NCI-H748 treated with DMSO at 0.1 percent for 48 hours (cell line): ENCODE results near the gene MYADML2.
"Not testable (repeated sequence)": the region's sequence is repeated elsewhere in the genome, so short reads cannot be mapped to it uniquely, and the experiment has no call there.

ENCODE experiments used
- DNase-seq: peaks from one replicate; lab custom pipeline; 2025; lab: John Stamatoyannopoulos, UW

MYADML2 gene

DNA sequence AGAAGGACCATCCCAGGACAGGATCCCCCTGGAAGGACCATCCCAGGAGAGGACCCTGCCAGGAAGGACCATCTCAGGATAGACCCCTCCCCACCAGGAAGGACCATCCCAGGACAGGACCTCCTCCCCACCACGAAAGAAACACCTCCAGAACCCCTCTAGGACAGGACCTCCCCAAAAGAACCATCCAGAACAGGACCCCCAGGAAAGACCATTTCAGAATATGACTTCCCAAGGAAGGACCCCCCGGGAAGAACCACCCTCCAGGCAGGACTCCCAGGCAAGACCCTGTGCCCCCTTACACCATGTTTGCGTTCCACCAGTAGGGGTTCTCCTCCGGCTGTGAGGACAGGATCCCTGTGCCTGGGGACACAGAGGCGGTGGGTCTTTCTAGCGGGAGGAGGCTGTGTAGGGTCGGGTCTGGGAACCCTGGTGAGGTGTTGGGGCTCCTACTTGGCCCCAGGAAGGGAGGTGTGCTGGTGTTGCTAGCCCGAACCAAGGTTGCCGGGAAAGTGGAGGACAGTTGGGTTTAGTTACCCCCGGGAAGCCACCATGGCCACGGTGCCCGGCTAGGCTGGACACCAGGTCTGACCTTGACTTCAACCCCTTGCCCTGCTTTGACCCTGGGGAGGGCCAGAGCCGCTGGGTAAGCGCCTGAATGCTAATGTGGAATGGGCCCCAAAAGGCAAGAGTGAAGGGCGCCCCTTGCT is 11.8 kb upstream of the MYADML2 start:
- no peak for DNase-seq

DNA sequence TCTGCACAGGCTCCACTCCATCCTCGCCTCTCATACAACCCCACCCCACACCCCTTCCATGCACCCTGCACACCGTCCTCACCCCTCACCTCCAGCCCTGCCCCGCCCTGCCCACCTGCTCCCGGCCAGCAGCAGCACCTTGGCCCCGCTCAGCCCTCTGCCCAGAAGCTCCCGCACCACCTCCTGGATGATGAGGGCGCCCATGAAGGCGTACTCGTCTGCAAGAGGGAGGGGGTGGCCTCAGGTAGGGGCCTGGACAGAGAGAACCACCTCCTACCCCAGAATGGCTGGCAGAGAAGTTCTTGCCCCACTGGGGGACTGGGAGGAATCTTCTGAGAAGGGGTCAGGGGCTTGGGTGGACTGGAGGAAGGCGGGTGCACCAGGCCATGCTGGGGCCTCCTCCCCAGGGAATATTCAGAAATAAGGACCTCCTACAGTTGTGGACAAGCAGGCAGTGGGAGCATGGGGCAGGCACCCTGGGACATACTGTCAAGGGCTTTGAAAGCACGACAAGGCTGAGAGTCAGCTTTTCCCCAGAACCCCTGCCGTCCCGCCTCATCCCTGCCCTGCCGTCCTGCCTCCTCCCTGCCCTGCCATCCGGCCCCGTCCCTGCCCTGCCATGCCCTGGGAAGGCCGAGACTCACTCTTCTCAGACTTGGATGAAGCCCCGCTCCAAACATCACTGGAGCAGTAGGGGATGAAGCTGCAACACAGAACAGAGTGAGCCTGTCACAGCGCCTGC is 10.8 kb upstream of the MYADML2 start:
- no peak for DNase-seq

DNA sequence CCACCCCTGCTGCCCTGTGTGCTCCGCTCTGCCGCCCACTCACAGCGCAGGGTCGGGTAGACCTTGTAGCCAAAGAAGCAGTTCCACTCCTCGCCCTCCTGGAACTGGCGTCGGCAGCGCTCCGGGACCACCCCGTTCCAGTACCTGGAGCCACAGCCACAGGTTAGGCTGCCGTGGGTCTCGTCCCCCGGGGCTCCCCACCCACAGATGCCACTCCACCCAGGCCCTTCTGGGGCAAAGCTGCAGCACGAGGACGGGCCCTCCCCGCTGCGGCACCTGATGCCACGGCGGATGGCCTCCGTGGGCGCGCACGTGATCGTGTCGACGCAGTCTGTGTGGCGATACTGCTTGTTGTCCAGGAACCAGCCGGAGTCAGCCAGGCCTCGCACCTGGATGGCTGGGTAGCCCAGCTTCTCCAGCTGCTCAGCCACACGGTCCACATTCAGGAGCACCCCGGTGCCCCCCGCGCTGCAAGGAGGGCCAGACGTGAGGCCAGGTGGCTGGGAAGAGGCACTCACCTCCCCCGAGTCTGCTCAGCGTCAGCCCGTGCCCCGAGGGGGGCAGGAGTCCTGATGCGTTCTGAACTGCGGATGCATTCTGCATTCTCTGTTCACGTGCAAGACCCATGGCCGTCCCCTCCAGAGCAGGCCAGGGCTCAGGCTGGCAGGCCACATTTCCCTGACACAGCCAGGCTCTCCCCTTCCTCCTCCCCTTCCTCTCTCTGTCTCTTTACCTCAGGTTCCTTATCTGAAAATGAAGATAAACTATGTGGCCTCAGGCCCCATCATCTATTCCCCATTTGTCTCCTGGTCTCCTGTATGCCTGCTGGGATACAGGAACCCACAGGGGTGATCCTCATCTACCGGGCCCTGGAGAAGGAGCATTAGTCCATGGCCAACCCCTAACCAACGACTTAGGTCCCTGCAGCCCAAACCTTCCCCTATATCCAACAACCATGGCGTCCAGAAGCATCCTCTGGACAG is 9.9 kb upstream of the MYADML2 start:
- DNase-seq: no peak

DNA sequence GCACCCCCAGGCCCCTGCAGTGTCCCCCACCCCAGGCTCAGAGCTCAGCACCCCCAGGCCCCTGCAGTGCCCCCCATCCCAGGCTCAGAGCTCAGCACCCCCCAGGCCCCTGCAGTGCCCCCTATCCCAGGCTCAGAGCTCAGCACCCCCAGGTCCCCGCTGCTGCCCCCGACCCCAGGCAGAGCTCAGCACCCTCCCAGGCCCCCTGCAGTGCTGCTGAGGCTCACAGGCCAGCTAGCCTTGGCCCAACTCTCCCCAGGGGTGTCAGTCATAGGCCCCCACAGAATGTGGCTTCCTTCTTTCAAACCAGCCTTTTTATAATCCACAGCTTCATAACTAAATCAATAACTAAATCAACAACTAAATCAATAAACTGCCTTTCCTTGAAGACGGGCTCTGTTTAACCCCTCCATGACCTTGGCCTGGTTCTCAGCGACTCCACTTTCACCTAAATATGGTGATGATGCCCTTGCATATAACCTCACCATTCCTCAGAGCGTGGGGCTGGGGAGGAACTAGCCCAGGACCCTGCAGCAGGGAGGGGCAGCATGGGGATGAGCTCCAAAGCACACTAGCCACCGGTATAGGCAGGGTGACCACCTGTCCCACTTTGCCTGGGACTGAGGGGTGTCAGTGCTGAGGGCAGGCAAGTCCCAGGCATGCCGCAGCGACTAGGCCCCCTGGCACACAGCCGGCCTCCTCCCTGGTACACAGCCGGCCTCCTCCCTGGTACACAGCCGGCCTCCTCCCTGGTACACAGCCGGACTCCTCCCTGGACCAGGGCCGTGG is 8.9 kb upstream of the MYADML2 start:
- no peak for DNase-seq

DNA sequence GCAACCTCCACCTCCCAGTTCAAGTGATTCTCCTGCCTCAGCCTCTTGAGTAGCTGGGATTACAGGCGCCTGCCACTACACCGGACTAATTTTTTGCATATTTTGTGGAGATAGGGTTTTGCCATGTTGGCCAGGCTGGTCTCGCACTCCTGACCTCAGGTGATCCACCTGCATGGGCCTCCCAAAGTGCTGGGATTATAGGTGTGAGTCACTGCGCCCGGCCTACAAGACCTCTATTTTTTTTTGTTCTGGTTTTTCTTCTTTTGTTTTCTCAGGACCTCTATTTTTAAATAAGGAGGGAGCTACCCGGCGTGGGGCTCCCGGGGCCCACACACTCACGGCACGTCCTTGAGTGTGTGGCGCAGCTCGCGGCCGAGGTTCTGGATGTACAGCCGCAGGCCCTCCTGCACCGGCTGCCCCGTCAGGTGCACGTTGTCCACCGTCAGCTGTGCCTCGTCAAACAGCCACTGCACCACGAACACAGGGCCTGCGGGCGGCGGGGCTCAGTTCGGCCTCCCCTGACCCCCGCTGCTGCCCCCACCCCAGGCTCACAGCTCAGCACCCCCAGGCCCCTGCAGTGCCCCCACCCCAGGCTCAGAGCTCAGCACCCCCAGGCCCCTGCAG is 8.1 kb upstream of the MYADML2 start:
- DNase-seq: no peak

DNA sequence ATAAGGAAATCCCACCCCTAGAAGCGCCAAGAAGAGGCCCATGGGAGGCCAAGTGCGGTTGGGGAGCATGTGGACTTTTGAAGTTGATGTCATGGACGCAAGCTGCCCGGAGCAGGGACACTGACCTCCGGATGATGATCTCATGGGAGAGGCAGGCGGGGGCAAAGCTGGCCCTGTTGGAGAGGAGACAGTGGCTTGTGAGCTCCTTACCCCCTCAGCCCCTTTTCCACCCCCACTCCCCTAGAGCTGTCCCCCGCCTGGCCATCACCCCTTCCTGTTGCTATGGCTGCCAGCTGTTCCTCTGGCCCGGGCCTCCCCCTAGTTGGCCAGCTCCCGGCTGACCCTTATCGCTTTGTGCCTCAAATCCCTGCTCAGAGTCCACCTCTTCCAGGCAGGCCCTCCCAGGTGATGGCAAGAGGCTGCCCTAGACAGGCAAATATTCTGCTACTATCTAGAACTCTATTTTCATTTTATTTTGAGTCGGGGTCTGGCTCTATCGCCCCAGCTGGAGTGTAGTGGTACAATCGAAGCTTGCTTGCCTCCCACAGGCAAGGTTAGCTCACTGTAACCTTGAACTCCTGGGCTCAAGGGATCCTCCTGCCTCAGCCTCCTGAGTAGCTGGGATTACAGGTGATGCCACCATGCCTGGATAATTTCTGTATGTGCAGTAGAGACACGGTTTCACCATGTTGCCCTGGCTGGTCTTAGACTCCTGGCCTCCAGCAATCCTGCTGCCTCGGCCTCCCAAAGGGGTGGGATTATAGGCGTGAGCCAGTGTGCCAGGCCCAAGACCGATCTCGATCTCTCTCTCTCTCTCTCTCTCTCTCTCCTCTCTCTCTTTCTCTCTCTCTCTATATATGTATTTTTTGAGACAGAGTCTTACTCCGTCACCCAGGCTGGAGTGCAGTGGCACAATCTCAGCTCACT is 7.4 kb upstream of the MYADML2 start:
- DNase-seq: no peak

DNA sequence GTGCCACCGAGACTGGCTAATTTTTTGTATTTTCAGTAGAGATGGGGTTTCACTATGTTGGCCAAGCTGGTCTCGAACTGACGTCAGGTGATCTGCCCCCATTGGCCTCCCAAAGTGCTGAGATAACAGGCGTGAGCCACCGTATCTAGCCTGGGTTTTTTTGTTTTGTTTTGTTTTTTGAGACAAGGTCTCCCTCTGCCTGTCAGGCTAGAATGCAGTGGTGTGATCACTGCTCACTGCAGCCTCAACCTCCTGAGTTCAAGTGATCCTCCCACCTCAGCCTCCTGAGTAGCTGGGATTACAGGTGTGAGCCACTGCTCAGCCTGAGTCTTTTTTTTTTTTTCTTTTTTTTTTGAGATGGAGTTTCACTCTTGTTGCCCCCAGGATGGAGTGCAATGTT is 6.4 kb upstream of the MYADML2 start:
- not testable (repeated sequence) for DNase-seq

DNA sequence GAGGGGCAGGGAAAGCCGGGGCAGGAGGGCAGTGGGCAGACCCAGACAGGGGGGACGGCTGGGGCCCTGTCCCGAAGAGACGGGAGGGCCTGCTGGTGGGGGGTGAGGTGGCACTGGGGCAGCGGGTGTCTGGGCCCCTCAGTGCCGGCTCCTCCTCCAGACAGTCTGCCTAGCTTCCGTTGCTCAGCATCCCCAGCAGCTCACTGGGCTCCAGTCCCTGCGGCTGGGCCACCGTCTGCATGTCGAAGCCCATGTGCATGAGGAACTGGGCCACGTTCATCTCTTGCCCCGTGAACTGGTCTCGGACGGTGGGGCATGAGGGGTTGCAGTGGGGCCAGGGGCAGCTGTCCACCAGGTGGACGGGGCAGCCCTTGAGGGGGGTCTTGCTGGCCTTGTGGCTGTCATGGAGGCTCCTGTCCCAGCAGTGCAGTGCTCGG is 5.8 kb upstream of the MYADML2 start:
- no peak for DNase-seq

DNA sequence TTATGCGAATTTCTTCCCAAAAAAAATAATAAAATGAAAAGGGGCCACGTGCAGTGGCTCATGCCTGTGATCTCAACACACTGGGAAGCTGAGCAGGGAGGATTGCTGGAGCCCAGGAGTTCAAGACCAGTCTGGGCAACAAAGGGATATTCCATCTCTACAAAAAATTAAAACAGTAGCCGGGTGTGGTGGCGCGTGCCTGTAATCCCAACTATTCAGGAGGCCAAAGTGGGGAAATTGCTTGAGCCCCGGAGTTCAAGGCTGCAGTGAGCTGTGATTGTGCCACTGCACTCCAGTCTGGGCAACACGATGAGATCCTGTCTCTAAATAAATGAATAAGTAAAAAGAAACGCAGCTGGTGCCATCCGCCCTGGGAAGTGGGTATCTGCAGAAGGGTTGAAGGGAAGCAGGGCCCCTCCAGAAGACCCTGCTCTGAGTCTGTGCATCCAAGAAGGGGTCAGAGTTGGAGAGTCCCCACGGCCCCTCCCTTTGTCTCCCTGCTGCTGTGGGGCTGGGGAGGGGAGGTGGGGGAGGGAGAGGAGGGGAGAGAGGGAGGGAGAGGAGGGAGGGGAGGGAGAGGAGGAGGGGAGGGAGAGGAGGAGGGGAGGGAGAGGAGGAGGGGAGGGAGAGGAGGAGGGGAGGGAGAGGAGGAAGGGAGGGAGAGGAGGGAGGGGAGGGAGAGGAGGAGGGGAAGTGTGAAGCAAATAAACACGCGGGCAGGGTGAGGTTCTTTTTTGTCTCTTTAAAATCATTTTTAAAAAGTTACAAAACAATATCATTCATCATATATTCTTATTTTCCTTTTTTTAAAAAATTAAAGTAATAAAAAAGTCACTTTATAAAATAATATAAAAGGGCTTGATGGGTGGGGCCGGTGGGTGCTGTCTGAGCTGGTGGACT is 5.0 kb upstream of the MYADML2 start:
- DNase-seq: no peak

DNA sequence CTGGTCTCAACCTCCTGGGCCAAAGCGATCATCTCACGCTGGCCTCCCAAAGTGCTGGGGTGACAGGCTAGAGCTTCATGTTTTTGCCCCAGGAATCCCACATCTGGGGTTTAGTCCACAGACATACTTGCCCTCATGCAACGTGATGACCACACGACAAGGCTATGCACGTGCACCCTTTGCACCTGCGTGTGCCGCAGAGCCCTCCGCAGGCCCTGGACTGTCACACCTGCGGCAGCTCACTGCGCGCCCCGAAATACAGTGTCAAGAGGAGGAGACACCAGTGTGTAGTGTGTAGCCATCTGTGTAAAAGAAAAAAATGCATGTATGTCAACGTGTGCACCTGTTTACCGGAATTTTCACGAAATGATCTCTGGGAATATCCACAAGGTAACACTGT is 3.5 kb upstream of the MYADML2 start:
- no peak for DNase-seq

DNA sequence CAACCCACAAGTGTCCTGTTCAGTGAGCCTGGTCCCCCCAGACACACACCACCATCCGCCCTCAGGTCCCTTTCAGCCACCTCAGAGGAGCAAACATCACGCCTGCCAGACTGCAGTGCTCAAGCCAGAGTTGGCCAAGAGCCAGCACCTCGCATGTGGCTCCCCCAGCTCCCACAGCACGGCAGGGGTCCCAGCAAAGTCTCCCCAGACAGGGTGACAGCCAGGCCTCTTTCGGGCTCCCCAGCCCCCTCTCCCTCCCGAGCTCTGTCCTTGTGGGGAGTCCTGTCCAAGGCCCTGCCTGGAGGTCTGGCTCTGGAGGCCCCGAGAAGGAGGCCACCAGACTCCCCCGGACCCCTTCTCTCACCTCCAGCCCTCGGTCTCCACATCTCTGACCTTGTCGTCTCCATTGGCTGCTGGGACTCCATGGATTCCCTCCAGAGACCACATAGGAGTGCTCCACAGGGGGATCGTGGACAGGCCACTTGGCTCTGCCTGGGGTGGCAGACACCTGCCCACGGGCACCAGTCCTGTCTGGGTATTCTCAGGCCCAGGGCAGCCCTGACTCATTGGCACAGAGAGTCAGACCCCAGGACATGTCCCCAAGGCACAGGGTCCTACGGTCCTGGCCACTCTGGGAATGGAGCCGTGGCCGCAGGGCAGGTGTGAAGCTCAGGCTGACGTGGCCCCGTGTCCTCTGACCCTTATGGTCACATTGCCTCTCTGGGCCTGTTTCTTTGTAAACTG is 1.8 kb upstream of the MYADML2 start:
- no peak for DNase-seq

DNA sequence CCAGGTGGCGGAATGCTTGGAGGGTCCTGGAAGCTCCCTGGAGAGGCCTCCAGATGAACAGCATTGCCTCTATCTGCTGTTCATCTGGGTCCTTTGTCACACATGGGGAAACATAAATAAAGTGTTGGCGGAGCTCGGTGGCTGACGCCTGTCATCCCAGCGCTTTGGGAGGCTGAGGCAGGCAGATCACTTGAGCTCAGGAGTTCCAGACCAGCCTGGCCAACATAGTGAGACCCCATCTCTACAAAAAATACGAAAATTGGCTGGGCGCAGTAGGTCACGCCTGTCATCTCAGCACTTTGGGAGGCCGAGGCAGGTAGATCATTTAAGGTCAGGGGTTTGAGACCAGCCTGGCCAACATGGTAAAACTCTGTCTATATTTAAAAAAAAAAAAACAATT is 2.2 kb downstream of the MYADML2 start:
- no peak for DNase-seq

DNA sequence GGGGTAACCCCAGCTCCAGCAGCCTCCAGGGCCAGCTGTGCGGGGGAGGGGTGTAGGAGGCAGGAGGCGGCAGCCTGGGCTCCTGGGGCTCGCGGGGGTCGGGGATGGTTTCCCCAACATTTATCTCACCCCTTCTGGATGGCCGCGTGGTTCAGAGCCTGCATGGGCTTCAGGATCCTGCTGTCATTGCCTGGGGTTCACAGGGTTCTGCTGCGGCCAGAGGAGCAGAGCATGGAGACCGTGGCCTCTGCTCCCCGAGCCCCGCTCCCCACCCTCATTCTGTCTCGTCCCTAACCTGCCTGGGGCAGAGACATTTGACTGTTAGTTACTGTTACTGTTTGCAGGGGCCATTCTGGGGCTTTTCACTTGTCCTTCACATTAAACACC is 4.9 kb downstream of the MYADML2 start:
- no peak for DNase-seq

DNA sequence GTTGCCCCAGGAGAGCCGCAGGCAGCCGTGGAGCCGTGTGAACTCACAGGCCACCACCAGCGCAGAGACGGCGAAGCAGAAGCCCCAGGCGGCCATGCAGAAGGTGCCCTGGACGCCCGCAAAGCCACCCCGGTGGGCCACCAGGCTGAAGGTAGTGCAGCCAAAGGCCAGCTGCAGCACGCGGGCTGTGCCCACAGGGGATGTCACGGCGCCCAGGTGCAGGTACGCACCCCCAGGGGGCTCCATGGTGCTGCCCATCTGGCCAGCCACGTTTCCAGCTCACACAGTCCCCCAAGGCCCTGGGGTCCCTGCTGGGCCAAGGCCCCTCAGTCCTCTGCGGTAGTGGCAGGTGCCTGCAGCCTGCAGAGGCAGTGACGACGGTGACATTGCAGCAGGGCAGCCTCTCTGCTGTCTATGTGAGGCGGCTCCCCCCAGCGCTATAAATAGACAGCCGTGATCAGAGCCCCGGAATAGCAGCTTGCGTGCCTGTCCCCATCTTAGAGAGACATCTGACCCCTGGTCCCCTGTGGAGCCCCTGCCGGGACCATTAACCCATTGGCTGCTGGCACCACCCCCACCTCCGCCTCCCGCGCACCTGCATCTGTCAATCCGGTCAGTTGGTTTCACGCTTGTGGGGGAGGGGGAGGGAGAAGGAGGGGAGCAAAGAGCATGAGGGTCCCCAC is 5.4 kb downstream of the MYADML2 start:
- DNase-seq: no peak

DNA sequence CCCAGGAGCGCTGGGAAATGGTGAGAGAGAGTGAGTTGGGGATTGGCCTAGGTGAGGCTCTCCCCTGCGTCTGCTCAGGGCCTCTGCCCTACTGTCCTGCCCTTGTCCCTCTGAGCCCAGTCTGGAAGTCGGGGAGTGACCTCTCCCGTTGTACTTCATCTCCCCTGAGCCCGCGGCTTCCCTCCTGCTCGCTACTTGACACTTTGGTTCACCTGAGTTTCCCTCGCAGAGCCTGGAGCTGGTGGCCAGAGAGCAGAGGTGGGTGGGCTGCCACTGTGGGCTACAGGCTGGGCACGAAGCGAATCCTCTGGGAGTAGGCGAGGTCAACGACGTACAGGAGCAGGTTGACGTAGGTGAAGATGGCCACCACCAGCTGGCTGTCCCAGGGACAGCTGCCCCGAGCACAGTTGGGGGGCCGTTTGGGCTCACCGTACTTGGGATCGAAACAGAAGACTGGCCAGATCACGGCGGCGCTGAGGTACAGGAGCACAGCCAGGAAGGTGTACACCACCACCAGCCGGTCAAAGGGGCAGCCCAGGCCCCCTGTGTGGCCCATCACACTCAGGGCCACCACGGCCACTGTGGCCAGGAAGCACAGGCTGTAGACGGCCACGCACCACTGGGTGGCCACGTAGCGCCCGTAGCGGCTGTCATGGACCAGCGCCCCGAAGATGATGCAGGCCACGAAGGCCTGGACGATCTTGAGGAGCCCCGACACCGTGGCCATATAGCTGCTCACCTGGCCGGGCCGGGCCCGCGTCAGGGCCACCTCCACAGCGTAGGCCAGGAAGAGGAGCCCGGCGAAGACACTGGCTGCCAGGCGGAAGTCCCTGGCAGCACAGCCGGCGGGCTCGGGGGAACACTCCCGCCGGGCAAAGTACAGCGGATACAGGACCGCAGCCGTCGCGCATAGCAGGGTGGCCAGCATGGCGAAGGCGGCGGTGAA is 6.2 kb downstream of the MYADML2 start:
- DNase-seq: no peak

DNA sequence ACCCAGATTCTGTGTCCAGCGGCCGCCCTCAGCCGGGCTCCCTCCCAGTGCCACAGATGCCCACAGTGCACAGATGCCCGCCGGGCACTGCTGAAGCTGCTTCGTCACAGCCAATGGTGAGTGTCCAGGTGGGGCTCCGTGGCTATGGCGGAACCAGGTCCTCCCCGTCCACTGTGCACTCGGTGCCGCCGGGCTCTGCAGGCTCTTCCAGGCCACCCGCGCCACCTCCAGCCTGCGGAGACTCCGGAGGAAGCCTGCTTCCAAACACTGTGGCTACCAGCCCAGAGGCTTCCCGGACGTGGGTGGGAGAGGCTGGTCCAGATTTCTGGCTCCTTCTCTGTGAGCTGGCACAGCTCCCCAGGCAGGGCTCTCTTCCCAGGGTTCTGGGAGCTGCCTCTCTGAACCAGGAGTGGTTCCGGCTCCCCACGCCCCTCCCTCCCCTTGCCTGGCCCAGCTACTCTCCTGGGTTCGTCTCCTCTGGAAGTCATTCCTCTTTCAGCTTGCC is 7.1 kb downstream of the MYADML2 start:
- DNase-seq: no peak
